BE2C (cell line): ENCODE measurements around the gene OR2A2.
A peak's percentile ranks its signal among the peaks of the same experiment; 100 is the strongest.
"Not testable (repeated sequence)": the region's sequence is repeated elsewhere in the genome, so short reads cannot be mapped to it uniquely, and the experiment has no call there.

Experiments
- DNase-seq: peaks from one replicate; pipeline ENCODE4 v3.0.0-alpha.2; 2020
- H3K27me3 ChIP-seq: fragments of 250-450 bp; sonication (Bioruptor Pico); 2 replicates; pipeline ENCODE4 v1.5.1; 2020; ENCODE audit warnings: mild to moderate bottlenecking
- H3K36me3 ChIP-seq: fragments of 250-450 bp; sonication (Bioruptor Pico); 2 replicates; pipeline ENCODE4 v1.5.1; 2020; ENCODE audit warnings: mild to moderate bottlenecking
- H3K4me1 ChIP-seq: fragments of 250-450 bp; sonication (Bioruptor Pico); 2 replicates; pipeline ENCODE4 v1.5.1; 2020
- H3K4me3 ChIP-seq: 2 replicates; pipeline ENCODE4 v1.5.1; 2011; ENCODE audit warnings: low read depth, low read length
- H3K9me3 ChIP-seq: fragments of 250-450 bp; sonication (Bioruptor Pico); 2 replicates; pipeline ENCODE4 v1.5.1; 2020
- TF ChIP-seq, protein P1 (sequence below): IDR thresholded peaks from 2 replicates; pipeline ENCODE4 v1.5.1; 2012; ENCODE audit warnings: mild to moderate bottlenecking, low read depth, low read length

Gene OR2A2

GRCh38 chr7:144105211-144105610 lies 4.2 kb upstream of the OR2A2 start:
- Histone ChIP-seq H3K36me3 (no peaks in the 10 kb centered on the region), H3K9me3 (no peaks in the 10 kb centered on the region), H3K4me3 (no peak overlapping the region), H3K4me1 (no peaks in the 10 kb centered on the region), H3K27me3 (no peaks in the 10 kb centered on the region)
- DNase-seq, result no peak
- TF ChIP-seq, protein P1, sequence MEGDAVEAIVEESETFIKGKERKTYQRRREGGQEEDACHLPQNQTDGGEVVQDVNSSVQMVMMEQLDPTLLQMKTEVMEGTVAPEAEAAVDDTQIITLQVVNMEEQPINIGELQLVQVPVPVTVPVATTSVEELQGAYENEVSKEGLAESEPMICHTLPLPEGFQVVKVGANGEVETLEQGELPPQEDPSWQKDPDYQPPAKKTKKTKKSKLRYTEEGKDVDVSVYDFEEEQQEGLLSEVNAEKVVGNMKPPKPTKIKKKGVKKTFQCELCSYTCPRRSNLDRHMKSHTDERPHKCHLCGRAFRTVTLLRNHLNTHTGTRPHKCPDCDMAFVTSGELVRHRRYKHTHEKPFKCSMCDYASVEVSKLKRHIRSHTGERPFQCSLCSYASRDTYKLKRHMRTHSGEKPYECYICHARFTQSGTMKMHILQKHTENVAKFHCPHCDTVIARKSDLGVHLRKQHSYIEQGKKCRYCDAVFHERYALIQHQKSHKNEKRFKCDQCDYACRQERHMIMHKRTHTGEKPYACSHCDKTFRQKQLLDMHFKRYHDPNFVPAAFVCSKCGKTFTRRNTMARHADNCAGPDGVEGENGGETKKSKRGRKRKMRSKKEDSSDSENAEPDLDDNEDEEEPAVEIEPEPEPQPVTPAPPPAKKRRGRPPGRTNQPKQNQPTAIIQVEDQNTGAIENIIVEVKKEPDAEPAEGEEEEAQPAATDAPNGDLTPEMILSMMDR, result no peak

DNA sequence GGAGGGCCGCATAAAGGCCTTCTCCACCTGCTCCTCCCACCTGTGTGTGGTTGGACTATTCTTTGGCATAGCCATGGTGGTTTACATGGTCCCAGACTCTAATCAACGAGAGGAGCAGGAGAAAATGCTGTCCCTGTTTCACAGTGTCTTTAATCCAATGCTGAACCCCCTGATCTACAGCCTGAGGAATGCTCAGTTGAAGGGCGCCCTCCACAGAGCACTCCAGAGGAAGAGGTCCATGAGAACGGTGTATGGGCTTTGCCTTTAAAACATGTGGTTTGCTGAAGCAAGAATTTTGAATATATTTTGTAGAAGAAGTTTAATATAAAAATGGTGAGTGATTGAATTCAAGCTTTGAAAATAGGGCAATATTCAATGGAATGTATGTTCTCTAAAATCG lies 889 bp downstream of the OR2A2 start:
- Histone ChIP-seq H3K27me3 (no peaks in the 10 kb centered on the region), H3K4me1 (no peaks in the 10 kb centered on the region), H3K4me3 (no peak overlapping the region), H3K9me3 (no peaks in the 10 kb centered on the region), H3K36me3 (no peaks in the 10 kb centered on the region)
- TF ChIP-seq, protein P1, result no peak
- DNase-seq, result no peak

DNA sequence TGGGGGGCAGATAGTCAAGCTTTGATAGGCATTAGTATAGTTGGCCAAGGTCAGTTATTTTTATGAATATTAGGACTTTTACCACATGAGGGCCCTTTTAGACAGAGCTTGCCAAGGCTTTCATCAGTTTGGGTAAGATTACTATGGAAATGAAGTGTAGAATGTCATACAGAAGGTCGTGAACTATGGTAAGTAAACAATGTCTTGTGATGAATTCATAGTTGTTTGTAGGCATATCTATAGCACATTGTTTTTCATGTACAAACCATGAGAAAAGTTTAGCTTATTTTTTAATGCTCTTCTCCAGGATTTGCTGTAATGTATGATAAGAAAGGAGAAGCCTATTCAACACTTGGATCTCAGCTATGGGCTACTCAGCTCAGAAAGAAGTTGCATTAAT lies 4.3 kb downstream of the OR2A2 start:
- TF ChIP-seq, protein P1, result no peak
- Histone ChIP-seq H3K4me3 (no peak overlapping the region), H3K36me3 (no peaks in the 10 kb centered on the region)

DNA sequence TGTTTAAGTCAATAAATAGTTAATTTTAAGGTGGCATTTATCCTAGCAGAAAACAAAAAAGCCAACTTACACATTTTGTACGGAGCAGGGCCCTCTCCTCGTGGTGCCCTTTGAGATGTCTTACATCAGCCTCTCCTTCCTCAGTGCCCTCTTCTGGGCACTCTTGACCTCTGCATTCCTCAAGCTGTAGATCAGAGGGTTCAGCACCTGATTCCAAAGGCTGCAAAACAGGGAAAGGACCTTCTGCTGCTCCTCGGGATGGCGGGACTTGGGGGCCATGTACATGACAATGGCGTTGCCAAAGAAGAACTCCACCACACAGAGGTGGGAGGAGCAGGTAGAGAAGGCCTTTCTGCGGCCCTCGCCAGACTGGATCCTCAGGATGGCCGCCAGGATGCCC lies 9.0 kb downstream of the OR2A2 start:
- H3K36me3 ChIP-seq, result no peaks in the 10 kb centered on the region
- no peak for DNase-seq
- TF ChIP-seq, protein P1, result no peak
- no peak overlapping the region for H3K4me3 ChIP-seq
- no peaks in the 10 kb centered on the region for H3K4me1 ChIP-seq
- H3K9me3 ChIP-seq, result no peaks in the 10 kb centered on the region
- no peaks in the 10 kb centered on the region for H3K27me3 ChIP-seq

More for the DNA sequence above, 4.3 kb downstream of the OR2A2 start:
- Histone ChIP-seq H3K4me1 (no peaks in the 10 kb centered on the region), H3K27me3 (no peaks in the 10 kb centered on the region), H3K9me3 (no peaks in the 10 kb centered on the region)
- DNase-seq, result no peak

- Histone ChIP-seq H3K4me3 (no peak within 1 kb of the TSS), H3K9me3 (no peaks in the 10 kb centered on the region), H3K4me1 (no peaks in the 10 kb centered on the region), H3K36me3 (no peaks in the 10 kb centered on the region), H3K27me3 (no peaks in the 10 kb centered on the region)
- TF ChIP-seq, protein P1, result no peak
- DNase-seq, result no peak
These were observed 13.5 kb downstream of the OR2A2 start, which contains the start of gene OR2A14 for GRCh38 chr7:144122876-144123275. Gene OR2A14 (plus strand): TSS chr7:144123176. CDS start chr7:144129113, 5,937 bp downstream.

- Histone ChIP-seq H3K36me3 (no peaks in the 10 kb centered on the region), H3K4me3 (no peak overlapping the region), H3K27me3 (no peaks in the 10 kb centered on the region), H3K4me1 (no peaks in the 10 kb centered on the region), H3K9me3 (no peaks in the 10 kb centered on the region)
- TF ChIP-seq, protein P1, result peak; percentile 89
- peak; percentile 93 for DNase-seq
These were observed 18.4 kb downstream of the OR2A2 start for GRCh38 chr7:144127714-144128334.

GRCh38 chr7:144129601-144130000 lies 20.2 kb downstream of the OR2A2 start:
- not testable (repeated sequence) for H3K9me3 ChIP-seq, DNase-seq, H3K4me1 ChIP-seq

More at GRCh38 chr7:144129601-144130000, 20.2 kb downstream of the OR2A2 start:
- H3K36me3 ChIP-seq, H3K27me3 ChIP-seq, H3K4me3 ChIP-seq: not testable (repeated sequence)
